ENCODE data around the gene CRHR2. TPM values are rescaled to one million over a fixed set of nuclear protein-coding genes. Genes with fewer than 3 reads are reported as not detected.

Gene CRHR2
- total RNA-seq, result not detected
- not detected for polyA plus RNA-seq

- Mint-ChIP-seq H3K27ac (peak within 1 kb of the TSS in 1 of 8 donors; percentile 6), H3K9me3 (no peaks in the 10 kb centered on the region), H3K4me3 (peak within 1 kb of the TSS; percentile 63 to 91 (median 77)), H3K36me3 (no peaks in the 10 kb centered on the region), H3K4me1 (peaks cover 10 to 13% (median 13%) of the 10 kb centered on the region in 3 donors), H3K27me3 (peaks cover 34 to 73% of the 10 kb centered on the region in 2 donors)
- Histone ChIP-seq H3K9me3 (ENCODE audit: low read length) (no peaks in the 10 kb centered on the region), H3K27me3 (ENCODE audit: insufficient read depth, low read length, poor library complexity, severe bottlenecking) (peaks cover 34% of the 10 kb centered on the region), H3K36me3 (ENCODE audit: insufficient read depth, low read length) (no peaks in the 10 kb centered on the region), H3K4me3 (ENCODE audit: low read length) (peak within 1 kb of the TSS; percentile 19), H3K4me1 (ENCODE audit: insufficient read depth, low read length) (peaks cover 8% of the 10 kb centered on the region), H3K27ac (ENCODE audit: low read depth, low read length) (no peak within 1 kb of the TSS)
- POLR2A ChIA-PET, result no interaction called here
- CTCF ChIA-PET, result interaction anchor here (0.9 to 4.9 kb wide), 9 partner anchors 10 to 64 kb away, joined by 3 to 70 read pairs (median 4); no protein-coding TSS in a partner anchor
- peak in 4 of 5 donors; percentile 13 to 50 (median 19) for DNase-seq
Measured at GRCh38 chr7:30682212-30683083, at the start of gene CRHR2. Gene CRHR2 (minus strand): TSS chr7:30682456. CDS start chr7:30682280, 176 bp downstream.

- Mint-ChIP-seq H3K9me3 (no peaks in the 10 kb centered on the region), H3K4me3 (no peak overlapping the region), H3K36me3 (peaks cover 0 to 6% (median 2%) of the 10 kb centered on the region in 3 donors), H3K27me3 (no peaks in the 10 kb centered on the region), H3K4me1 (peaks cover 31 to 45% (median 43%) of the 10 kb centered on the region in 3 donors), H3K27ac (no peak overlapping the region)
- Histone ChIP-seq H3K4me3 (ENCODE audit: low read length) (no peak overlapping the region), H3K4me1 (ENCODE audit: insufficient read depth, low read length) (peaks cover 39% of the 10 kb centered on the region), H3K27me3 (ENCODE audit: insufficient read depth, low read length, poor library complexity, severe bottlenecking) (no peaks in the 10 kb centered on the region), H3K36me3 (ENCODE audit: insufficient read depth, low read length) (no peaks in the 10 kb centered on the region), H3K27ac (ENCODE audit: low read depth, low read length) (no peak overlapping the region), H3K9me3 (ENCODE audit: low read length) (no peaks in the 10 kb centered on the region)
- CTCF ChIA-PET, result interaction anchor here (10.5 kb wide), 1 partner anchor 7 kb away, joined by 168 read pairs; no protein-coding TSS in a partner anchor
- POLR2A ChIA-PET, result no interaction called here
- DNase-seq, result no peak
Measured at GRCh38 chr7:30731581-30731980, 49.3 kb upstream of the CRHR2 start.

- ChIA-PET POLR2A (no interaction called here), CTCF (interaction anchor here (10.5 kb wide), 1 partner anchor 8 kb away, joined by 168 read pairs; no protein-coding TSS in a partner anchor)
- Histone ChIP-seq H3K9me3 (ENCODE audit: low read length) (no peaks in the 10 kb centered on the region), H3K27me3 (ENCODE audit: insufficient read depth, low read length, poor library complexity, severe bottlenecking) (no peaks in the 10 kb centered on the region), H3K27ac (ENCODE audit: low read depth, low read length) (no peak overlapping the region), H3K36me3 (ENCODE audit: insufficient read depth, low read length) (no peaks in the 10 kb centered on the region), H3K4me3 (ENCODE audit: low read length) (no peak overlapping the region), H3K4me1 (ENCODE audit: insufficient read depth, low read length) (peaks cover 45% of the 10 kb centered on the region)
- Mint-ChIP-seq H3K4me3 (no peak overlapping the region), H3K4me1 (peaks cover 34 to 51% (median 49%) of the 10 kb centered on the region in 3 donors), H3K36me3 (peaks cover 0 to 6% (median 2%) of the 10 kb centered on the region in 3 donors), H3K27ac (peak overlapping the region in 1 of 8 donors; percentile 59), H3K9me3 (no peaks in the 10 kb centered on the region), H3K27me3 (no peaks in the 10 kb centered on the region)
- DNase-seq, result no peak
Measured at GRCh38 chr7:30730996-30731395, 48.7 kb upstream of the CRHR2 start.

GRCh38 chr7:30730097-30730496, 47.8 kb upstream of the CRHR2 start:
- H3K36me3 ChIP-seq (ENCODE audit: insufficient read depth, low read length), result no peaks in the 10 kb centered on the region
- DNase-seq, result no peak
- Mint-ChIP-seq H3K9me3 (no peaks in the 10 kb centered on the region), H3K27ac (peak overlapping the region in 2 of 8 donors; percentile 5 to 21), H3K27me3 (no peaks in the 10 kb centered on the region), H3K36me3 (peaks cover 0 to 5% (median 2%) of the 10 kb centered on the region in 3 donors), H3K4me3 (peak overlapping the region in 2 of 7 donors; percentile 13 to 63), H3K4me1 (peaks cover 41 to 58% (median 55%) of the 10 kb centered on the region in 3 donors)
- ChIA-PET CTCF (interaction anchor here (10.5 kb wide), 1 partner anchor 9 kb away, joined by 168 read pairs; no protein-coding TSS in a partner anchor), POLR2A (no interaction called here)
- H3K9me3 ChIP-seq (ENCODE audit: low read length), result no peaks in the 10 kb centered on the region
- no peak overlapping the region for H3K27ac ChIP-seq (ENCODE audit: low read depth, low read length)
- H3K27me3 ChIP-seq (ENCODE audit: insufficient read depth, low read length, poor library complexity, severe bottlenecking), result no peaks in the 10 kb centered on the region
- H3K4me1 ChIP-seq (ENCODE audit: insufficient read depth, low read length), result peaks cover 52% of the 10 kb centered on the region
- H3K4me3 ChIP-seq (ENCODE audit: low read length), result no peak overlapping the region

- Histone ChIP-seq H3K4me3 (ENCODE audit: low read length) (no peak overlapping the region), H3K27me3 (ENCODE audit: insufficient read depth, low read length, poor library complexity, severe bottlenecking) (no peaks in the 10 kb centered on the region), H3K36me3 (ENCODE audit: insufficient read depth, low read length) (no peaks in the 10 kb centered on the region), H3K4me1 (ENCODE audit: insufficient read depth, low read length) (peaks cover 52% of the 10 kb centered on the region), H3K9me3 (ENCODE audit: low read length) (no peaks in the 10 kb centered on the region), H3K27ac (ENCODE audit: low read depth, low read length) (no peak overlapping the region)
- Mint-ChIP-seq H3K4me3 (no peak overlapping the region), H3K27me3 (no peaks in the 10 kb centered on the region), H3K27ac (peak overlapping the region in 2 of 8 donors; percentile 12 to 21), H3K36me3 (peaks cover 0 to 2% (median under 1%) of the 10 kb centered on the region in 3 donors), H3K4me1 (peaks cover 42 to 62% (median 60%) of the 10 kb centered on the region in 3 donors), H3K9me3 (no peaks in the 10 kb centered on the region)
- no peak for DNase-seq
- POLR2A ChIA-PET, result no interaction called here
- CTCF ChIA-PET, result interaction anchor here (10.5 kb wide), 1 partner anchor 9 kb away, joined by 168 read pairs; no protein-coding TSS in a partner anchor
Measured at GRCh38 chr7:30729642-30730041, 47.4 kb upstream of the CRHR2 start.

GRCh38 chr7:30728591-30729100, 46.4 kb upstream of the CRHR2 start:
- no peak overlapping the region for H3K4me3 ChIP-seq (ENCODE audit: low read length)
- no peak overlapping the region for H3K27ac ChIP-seq (ENCODE audit: low read depth, low read length)
- peaks cover 52% of the 10 kb centered on the region for H3K4me1 ChIP-seq (ENCODE audit: insufficient read depth, low read length)
- Mint-ChIP-seq H3K36me3 (peaks cover 0 to 2% (median 0%) of the 10 kb centered on the region in 3 donors), H3K27me3 (peaks cover 0 to 1% of the 10 kb centered on the region in 2 donors), H3K9me3 (no peaks in the 10 kb centered on the region), H3K4me3 (peak overlapping the region in 4 of 7 donors; percentile 1 to 81 (median 24)), H3K27ac (peak overlapping the region in 7 of 8 donors; percentile 41 to 78 (median 64)), H3K4me1 (peaks cover 42 to 62% (median 54%) of the 10 kb centered on the region in 3 donors)
- H3K36me3 ChIP-seq (ENCODE audit: insufficient read depth, low read length), result no peaks in the 10 kb centered on the region
- H3K9me3 ChIP-seq (ENCODE audit: low read length), result no peaks in the 10 kb centered on the region
- ChIA-PET CTCF (interaction anchor here (0.7 to 10.5 kb wide), 2 partner anchors 10 to 46 kb away, joined by 3 to 168 read pairs; partner anchors contain the start of gene CRHR2), POLR2A (no interaction called here)
- no peaks in the 10 kb centered on the region for H3K27me3 ChIP-seq (ENCODE audit: insufficient read depth, low read length, poor library complexity, severe bottlenecking)
- no peak for DNase-seq

- CTCF ChIA-PET, result interaction anchor here (1.3 to 10.5 kb wide), 7 partner anchors 11 to 163 kb away, joined by 3 to 168 read pairs (median 5); partner anchors contain the start of gene CRHR2
- peak overlapping the region; percentile 73 for H3K4me3 ChIP-seq (ENCODE audit: low read length)
- H3K36me3 ChIP-seq (ENCODE audit: insufficient read depth, low read length), result no peaks in the 10 kb centered on the region
- DNase-seq, result peak; percentile 35 to 81 (median 74)
- H3K27ac ChIP-seq (ENCODE audit: low read depth, low read length), result peak overlapping the region; percentile 34
- peaks cover 44 to 65% (median 54%) of the 10 kb centered on the region in 3 donors for H3K4me1 Mint-ChIP-seq
- no peaks in the 10 kb centered on the region for H3K9me3 ChIP-seq (ENCODE audit: low read length)
- H3K9me3 Mint-ChIP-seq, result no peaks in the 10 kb centered on the region
- POLR2A ChIA-PET, result interaction anchor here (1.0 to 1.8 kb wide), 2 partner anchors 11 to 133 kb away, joined by 3 to 26 read pairs; partner anchors contain the start of gene GARS1
- H3K4me1 ChIP-seq (ENCODE audit: insufficient read depth, low read length), result peaks cover 52% of the 10 kb centered on the region
- peaks cover 0 to 2% (median 0%) of the 10 kb centered on the region in 3 donors for H3K36me3 Mint-ChIP-seq
- no peaks in the 10 kb centered on the region for H3K27me3 ChIP-seq (ENCODE audit: insufficient read depth, low read length, poor library complexity, severe bottlenecking)
- H3K4me3 Mint-ChIP-seq, result peak overlapping the region; percentile 70 to 91 (median 85)
- H3K27me3 Mint-ChIP-seq, result peaks cover 0 to 1% of the 10 kb centered on the region in 2 donors
- peak overlapping the region; percentile 64 to 95 (median 88) for H3K27ac Mint-ChIP-seq
Measured at GRCh38 chr7:30727061-30727945, 45.0 kb upstream of the CRHR2 start.
